GM19468 (cell line): ENCODE results near the gene GSK3A.

Experiments used
- ATAC-seq: cut with Tn5 transposase; IDR thresholded peaks from one replicate; pipeline ENCODE4 v1.9.1; 2021; ENCODE audit warnings: mild to moderate bottlenecking, moderate library complexity, moderate number of reproducible peaks; ENCODE audit not compliant: unreplicated experiment; ENCODE audit errors: extremely low read depth

GSK3A gene

DNA sequence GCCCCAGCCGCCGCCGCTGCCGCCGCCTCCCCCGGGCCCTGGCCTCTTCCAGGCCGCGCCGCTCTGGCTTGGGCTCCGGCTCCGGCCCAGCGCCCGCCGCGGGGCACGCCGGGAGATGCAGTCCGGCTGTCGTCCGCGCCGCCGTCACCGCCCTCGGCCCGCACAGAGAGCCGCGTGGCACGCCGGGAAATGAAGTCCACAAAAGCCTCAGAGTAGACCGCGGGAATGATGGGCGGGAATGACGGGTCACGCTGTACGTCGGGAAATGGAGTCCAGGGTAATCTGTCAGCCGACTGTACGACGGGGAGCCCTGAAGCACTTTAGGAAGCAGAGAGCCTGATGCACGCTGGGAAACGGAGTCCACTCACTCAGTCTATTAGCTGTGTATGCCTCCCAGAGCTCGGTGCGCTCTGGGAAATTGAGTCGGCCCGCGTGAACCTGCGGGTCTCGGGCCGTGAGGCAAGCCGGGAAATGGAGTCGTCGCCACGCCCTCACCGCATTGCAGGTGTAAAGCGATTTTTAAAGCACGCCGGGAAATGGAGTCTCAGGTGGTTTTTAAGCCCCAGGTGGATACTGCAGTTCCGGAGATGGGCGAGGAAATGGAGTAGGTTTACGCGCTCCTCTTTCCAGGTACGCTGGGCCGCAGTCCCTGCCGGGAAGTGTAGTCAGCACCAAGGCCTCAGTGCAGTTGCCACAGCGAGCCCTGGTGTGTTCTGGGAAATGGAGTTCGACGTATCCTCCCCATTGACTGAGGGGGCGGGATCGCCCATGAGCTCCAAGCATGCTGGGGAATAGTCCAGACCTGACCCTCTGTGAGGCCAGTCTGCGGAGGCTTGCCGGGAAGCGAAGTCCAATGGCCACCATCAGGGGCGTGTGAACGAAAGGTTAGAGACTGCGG, at the start of gene GSK3A:
TSS of gene GSK3A (minus strand) at position 91 of the 898 bp plus-strand sequence. CDS start 137 bp downstream, outside the sequence.
- peak; percentile 41 for ATAC-seq

- ATAC-seq = no peak
These were observed 49.0 kb upstream of the GSK3A start for GRCh38 chr19:42291435-42291810.

DNA sequence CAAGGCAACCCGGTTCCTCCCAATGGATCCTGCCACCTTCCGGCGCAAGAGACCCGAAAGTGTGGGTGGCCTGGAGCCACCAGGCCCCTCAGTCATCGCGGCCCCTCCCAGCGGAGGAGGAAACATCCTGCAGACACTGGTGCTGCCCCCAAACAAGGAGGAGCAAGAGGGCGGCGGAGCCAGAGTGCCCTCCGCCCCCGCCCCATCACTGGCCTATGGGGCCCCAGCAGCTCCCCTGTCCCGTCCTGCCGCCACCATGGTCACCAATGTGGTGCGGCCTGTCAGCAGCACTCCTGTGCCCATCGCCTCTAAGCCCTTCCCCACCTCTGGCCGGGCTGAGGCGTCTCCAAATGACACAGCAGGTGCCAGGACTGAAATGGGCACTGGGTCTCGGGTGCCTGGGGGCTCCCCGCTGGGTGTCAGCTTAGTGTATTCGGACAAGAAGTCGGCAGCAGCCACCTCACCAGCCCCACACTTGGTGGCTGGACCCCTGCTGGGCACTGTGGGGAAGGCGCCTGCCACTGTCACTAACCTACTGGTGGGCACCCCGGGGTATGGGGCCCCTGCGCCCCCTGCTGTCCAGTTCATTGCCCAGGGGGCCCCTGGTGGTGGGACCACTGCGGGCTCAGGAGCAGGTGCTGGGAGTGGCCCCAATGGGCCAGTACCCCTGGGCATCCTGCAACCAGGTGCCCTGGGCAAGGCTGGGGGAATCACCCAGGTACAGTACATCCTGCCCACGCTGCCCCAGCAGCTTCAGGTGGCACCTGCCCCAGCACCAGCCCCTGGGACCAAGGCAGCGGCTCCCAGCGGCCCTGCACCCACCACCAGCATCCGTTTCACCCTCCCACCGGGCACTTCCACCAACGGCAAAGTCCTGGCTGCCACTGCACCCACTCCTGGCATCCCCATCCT, 48.4 kb upstream of the GSK3A start:
- ATAC-seq = no peak

GRCh38 chr19:42290136-42290522, 47.7 kb upstream of the GSK3A start:
- ATAC-seq = no peak

- ATAC-seq = no peak
These were observed 47.2 kb upstream of the GSK3A start for GRCh38 chr19:42289556-42290041.

GRCh38 chr19:42288881-42289555, 46.6 kb upstream of the GSK3A start:
- no peak for ATAC-seq

- no peak for ATAC-seq
These were observed 46.0 kb upstream of the GSK3A start for GRCh38 chr19:42288387-42288786.

GRCh38 chr19:42287827-42288107, 45.4 kb upstream of the GSK3A start:
- ATAC-seq = no peak

DNA sequence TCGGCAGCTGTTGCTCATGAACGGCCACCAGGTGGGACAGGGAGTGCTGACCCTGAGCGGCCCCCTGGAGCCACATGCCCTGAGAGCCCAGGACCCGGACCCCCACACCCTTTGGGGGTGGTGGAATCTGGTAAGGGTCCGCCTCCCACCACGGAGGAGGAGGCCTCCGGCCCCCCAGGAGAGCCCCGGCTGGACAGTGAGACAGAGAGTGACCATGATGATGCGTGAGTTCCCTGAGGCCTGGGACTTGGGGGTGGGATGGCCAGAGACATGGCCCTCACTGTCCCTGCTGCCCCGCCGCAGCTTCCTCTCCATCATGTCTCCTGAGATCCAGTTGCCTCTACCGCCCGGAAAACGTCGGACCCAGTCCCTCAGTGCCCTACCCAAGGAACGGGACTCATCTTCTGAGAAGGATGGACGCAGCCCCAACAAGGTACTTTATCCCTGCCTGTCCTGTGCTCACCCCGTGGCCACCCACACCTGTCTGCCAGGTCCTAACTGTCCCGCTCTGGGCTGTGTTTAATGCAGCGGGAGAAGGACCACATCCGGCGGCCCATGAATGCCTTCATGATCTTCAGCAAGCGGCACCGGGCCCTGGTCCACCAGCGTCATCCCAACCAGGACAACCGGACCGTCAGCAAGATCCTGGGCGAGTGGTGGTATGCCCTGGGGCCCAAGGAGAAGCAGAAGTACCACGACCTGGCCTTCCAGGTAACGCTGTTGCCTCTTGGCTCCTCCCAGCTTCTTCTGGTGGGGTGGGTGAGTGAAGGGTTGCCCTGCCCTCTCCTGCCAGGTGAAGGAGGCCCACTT, 44.8 kb upstream of the GSK3A start:
- no peak for ATAC-seq

- no peak for ATAC-seq
These were observed 44.1 kb upstream of the GSK3A start for GRCh38 chr19:42286349-42287016.

GRCh38 chr19:42285988-42286348, 43.6 kb upstream of the GSK3A start:
- no peak for ATAC-seq

GRCh38 chr19:42285541-42285941, 43.1 kb upstream of the GSK3A start:
- no peak for ATAC-seq

DNA sequence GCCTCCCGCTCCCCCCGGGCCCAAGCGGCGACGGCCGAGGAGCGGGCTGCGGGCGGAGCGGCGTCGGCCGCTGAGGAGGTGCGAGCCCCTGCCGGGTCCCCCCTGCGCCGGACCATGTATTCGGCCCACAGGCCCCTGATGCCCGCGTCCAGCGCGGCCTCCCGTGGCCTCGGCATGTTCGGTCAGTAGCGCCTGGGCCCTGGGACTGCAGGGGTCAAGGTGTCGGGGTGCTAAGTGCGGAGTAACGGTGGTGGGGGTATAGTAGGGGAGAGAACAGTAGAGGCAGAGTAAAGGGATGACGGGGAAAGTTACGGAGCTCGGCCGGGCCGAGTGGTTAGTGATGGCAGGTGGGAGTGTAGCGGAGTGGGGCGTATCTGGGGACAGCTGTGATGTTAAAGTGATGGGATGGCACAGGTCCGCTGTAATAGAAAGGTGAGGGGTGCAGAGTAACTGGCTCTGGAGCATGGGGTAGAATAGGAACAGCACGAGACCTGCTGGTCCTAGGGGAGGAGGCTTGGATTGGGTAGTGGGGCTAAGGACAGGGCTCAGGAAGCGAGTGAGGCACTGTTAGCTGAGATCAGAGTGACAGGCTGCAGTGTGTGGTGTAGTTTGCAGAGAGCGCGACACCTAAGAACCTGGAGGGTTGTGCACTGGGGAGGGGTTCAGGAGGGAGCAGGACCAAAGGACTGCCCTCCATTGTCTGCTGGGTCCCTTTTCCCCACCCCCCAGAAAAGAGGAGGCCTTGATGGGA, 42.4 kb upstream of the GSK3A start:
- ATAC-seq = no peak

- peak; percentile 1 for ATAC-seq
These were observed 41.7 kb upstream of the GSK3A start for GRCh38 chr19:42284066-42284501.

GRCh38 chr19:42283188-42284065, 41.0 kb upstream of the GSK3A start:
- ATAC-seq = peak; percentile 44

GRCh38 chr19:42282819-42283187, 40.4 kb upstream of the GSK3A start:
- no peak for ATAC-seq

GRCh38 chr19:42281827-42282762, 39.7 kb upstream of the GSK3A start:
- no peak for ATAC-seq
